Activated naive CD8-positive, alpha-beta T cell treated with anti-CD3 and anti-CD28 coated beads, Interleukin-2, amount 50 U/mL, for 24 hours (primary cell): Measurements from ENCODE around the gene GOLGA5.
"Not testable (repeated sequence)": the region's sequence is repeated elsewhere in the genome, so short reads cannot be mapped to it uniquely, and the experiment has no call there.

ENCODE experiments used
- ATAC-seq: fragments of 150-1000 bp; cut with Tn5 transposase; one replicate; pipeline ENCODE4 v1.10.0; 2021
- DNase-seq: peaks from one replicate; pipeline ENCODE4 v3.0.0; 2021
- H3K27ac Mint-ChIP-seq: one replicate; pipeline ENCODE4 v1.8.0; 2021; ENCODE audit warnings: mild to moderate bottlenecking, mixed read lengths
- H3K27me3 Mint-ChIP-seq: one replicate; pipeline ENCODE4 v1.8.0; 2021; ENCODE audit warnings: mixed read lengths
- H3K36me3 Mint-ChIP-seq: one replicate; pipeline ENCODE4 v1.8.0; 2021; ENCODE audit warnings: low read depth, mixed read lengths
- H3K4me1 Mint-ChIP-seq: one replicate; pipeline ENCODE4 v1.8.0; 2021; ENCODE audit warnings: mixed read lengths
- H3K4me3 Mint-ChIP-seq: one replicate; pipeline ENCODE4 v1.8.0; 2021; ENCODE audit warnings: mild to moderate bottlenecking, moderate library complexity, mixed read lengths
- H3K9me3 Mint-ChIP-seq: one replicate; pipeline ENCODE4 v1.8.0; 2021; ENCODE audit warnings: mixed read lengths

Gene GOLGA5

DNA sequence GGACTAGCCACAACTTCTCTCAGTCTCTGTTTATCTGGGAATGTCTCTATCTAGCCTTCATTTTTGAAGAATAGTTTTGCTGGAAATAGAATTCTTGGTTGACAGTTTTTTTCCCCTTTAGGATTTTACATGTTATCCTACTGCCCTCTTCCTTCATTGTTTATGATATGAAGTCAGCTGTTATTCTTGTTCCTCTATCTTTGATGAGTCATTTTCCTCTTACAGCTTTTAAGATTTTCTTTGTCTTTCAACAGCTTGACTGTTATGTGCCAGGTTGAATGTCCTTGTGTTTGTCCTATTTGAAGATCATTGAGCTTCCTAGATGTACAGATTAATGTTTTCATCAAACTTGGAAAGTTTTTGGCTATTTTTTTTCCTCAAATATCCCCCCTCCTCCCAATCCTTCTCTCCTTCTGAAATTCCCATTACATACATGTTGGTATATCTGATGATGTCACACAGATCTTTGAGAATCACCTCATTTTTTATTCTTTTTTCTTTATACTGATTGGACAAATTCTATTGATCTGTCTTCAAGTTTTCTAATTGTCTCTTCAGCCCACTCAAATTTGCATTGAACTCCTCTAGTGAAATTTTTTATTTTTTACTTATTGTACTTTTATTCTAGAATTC, 4.5 kb upstream of the GOLGA5 start:
- DNase-seq (no peak), ATAC-seq (no peak)
- Mint-ChIP-seq H3K27ac (no peak overlapping the region), H3K9me3 (peaks cover 42% of the 10 kb centered on the region), H3K27me3 (no peaks in the 10 kb centered on the region), H3K4me3 (no peak overlapping the region), H3K36me3 (peaks cover 16% of the 10 kb centered on the region), H3K4me1 (peaks cover 38% of the 10 kb centered on the region)

DNA sequence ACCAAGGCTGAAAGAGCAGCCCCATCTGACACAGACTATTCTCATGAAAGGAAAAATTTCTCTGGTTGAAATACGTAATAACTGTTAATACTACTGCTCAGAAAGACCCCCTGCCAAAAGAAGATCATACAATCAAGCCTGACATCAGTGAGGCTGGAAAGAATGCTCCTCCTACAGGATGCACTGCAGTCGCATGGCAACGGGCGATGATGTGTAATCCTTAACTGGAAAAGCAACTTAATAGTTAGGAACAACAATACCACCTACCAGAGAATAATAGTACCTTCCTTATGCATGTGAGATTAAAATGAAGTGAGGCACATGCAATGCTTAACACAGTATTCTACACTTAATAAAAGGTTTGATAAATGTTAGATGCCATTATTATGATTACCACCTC, 1.2 kb upstream of the GOLGA5 start:
- Mint-ChIP-seq H3K27me3 (no peaks in the 10 kb centered on the region), H3K4me3 (peak overlapping the region; percentile 80), H3K4me1 (peaks cover 35% of the 10 kb centered on the region), H3K27ac (no peak overlapping the region), H3K9me3 (peaks cover 42% of the 10 kb centered on the region), H3K36me3 (peaks cover 25% of the 10 kb centered on the region)
- no peak for DNase-seq
- ATAC-seq, result no peak

DNA sequence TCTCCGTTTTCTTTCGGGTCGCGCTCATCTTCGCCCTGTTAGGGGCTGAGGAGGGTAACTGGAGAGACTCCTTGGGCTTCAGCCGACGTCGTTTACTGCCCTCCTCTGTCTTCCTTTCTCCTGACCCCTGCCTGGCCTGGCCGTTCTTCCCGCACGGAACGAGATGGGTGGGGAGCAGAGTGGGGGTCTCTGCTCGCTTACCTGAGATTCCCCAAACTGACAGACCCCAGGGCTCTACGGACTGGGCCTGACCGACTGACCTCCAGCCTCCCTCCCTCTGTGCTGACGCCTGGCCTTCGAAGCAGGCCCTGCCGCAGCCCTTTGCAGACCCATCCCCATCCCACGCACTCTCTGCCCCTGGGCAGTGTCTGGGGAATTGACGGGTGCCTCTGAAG, 439 bp downstream of the GOLGA5 start:
- Mint-ChIP-seq H3K27me3 (no peaks in the 10 kb centered on the region), H3K4me1 (peaks cover 37% of the 10 kb centered on the region), H3K27ac (peak overlapping the region; percentile 96), H3K4me3 (peak overlapping the region; percentile 99), H3K36me3 (peaks cover 25% of the 10 kb centered on the region), H3K9me3 (peaks cover 32% of the 10 kb centered on the region)
- DNase-seq (peak; percentile 18), ATAC-seq (no peak)

DNA sequence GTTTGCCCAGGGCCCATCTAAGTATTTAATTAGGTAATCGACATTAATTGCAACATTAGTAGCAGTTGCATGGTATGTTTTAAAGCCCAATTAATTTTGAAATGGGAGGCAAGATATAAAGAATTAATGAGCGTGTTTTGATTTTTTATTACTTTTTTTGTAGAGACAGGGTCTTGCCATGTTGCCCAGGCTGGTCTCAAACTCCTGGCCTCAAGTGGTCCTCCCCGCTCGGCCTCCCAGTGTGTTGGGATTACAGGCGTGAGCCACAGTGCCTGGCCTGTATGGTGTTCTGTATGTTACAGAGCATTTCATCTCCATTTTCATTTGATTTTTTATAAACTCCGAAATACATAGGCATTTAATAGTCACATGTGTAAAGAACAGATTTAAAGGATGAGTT, 856 bp downstream of the GOLGA5 start:
- no peak for ATAC-seq
- H3K9me3 Mint-ChIP-seq, result peaks cover 28% of the 10 kb centered on the region
- peak overlapping the region; percentile 99 for H3K4me3 Mint-ChIP-seq

DNA sequence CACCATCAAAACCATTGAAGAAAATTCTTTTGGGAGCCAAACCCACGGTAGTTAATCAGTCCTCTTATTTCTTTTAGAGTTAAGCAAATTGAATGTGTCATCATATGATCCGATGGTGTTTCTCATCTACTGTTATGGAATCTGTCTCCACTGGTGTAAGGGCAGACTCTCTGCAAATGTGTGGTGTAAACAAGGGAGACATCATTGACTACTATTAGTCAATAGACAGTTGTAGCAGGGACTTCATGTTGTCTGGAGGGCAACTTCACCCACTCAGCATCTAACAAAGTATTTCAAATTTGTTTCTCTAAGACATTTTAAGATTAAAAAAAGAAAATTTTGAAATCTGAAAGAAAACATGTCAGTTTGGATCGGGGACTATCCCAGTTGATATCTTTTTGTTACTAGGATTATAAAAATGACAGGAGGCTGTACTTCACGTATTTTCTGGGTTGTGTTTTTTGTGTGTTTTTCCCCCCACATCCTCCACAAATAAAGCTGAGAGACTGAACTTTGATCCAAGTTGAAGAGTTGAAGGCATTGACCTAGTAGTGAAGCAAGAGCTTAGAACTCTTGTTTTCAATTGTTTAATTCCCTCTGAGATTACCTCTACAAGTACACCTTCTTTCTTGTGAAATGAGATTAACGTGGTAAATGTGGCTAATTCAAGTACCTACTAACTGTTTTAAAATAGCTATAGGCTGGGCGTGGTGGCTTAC, 4.0 kb downstream of the GOLGA5 start:
- DNase-seq, result no peak
- no peak overlapping the region for H3K27ac Mint-ChIP-seq
- H3K9me3 Mint-ChIP-seq, result peaks cover 8% of the 10 kb centered on the region
- H3K4me1 Mint-ChIP-seq, result peaks cover 60% of the 10 kb centered on the region
- no peak for ATAC-seq
- H3K36me3 Mint-ChIP-seq, result peaks cover 31% of the 10 kb centered on the region
- H3K4me3 Mint-ChIP-seq, result no peak overlapping the region
- H3K27me3 Mint-ChIP-seq, result no peaks in the 10 kb centered on the region

More for the DNA sequence above, 856 bp downstream of the GOLGA5 start:
- H3K36me3 Mint-ChIP-seq, result peaks cover 25% of the 10 kb centered on the region
- peak overlapping the region; percentile 96 for H3K27ac Mint-ChIP-seq
- H3K4me1 Mint-ChIP-seq, result peaks cover 37% of the 10 kb centered on the region
- DNase-seq, result no peak
- H3K27me3 Mint-ChIP-seq, result no peaks in the 10 kb centered on the region

DNA sequence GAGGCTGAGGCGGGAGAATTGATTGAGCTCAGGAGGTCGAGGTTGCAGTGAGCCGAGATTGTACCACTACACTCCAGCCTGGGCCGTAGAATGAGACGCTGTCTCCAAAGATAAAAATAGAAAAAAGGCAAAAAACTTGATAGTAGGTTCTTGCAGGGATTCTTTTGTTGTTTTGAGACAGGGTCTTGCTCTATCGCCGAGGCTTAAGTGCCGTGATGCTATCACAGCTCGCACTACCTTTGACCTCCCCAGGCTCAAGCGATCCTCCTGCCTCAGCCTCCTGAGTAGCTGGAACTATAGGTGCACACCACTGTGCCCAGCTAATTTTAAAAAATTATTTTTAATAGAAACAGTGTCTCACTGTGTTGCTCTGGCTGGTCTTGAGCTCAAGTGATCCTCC, 4.7 kb downstream of the GOLGA5 start:
- H3K36me3 Mint-ChIP-seq, result peaks cover 32% of the 10 kb centered on the region
- DNase-seq (no peak), ATAC-seq (no peak)
- peaks cover under 1% of the 10 kb centered on the region for H3K9me3 Mint-ChIP-seq
- peaks cover 60% of the 10 kb centered on the region for H3K4me1 Mint-ChIP-seq
- H3K4me3 Mint-ChIP-seq, result no peak overlapping the region
- H3K27ac Mint-ChIP-seq, result no peak overlapping the region
- H3K27me3 Mint-ChIP-seq, result no peaks in the 10 kb centered on the region

DNA sequence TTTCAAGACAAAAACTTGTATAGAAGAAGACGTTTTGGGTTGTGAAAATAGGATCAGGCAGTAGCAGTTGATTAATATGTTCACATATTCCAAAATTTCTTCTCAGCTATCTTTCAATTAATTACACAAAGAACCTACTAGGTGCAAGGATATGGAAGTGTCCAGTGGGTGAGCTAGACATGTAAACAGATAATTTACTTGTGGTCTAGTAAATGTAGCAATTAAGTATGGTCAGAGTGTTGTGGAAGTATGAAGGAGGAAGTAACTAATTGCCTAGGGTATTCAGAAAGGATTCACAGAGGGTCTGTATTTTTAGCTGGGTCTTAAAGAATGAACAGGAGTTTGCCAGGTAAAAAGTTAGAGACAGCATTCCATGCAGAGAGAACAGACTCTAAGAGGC, 5.9 kb downstream of the GOLGA5 start:
- H3K27me3 Mint-ChIP-seq, result no peaks in the 10 kb centered on the region
- DNase-seq (no peak), ATAC-seq (no peak)
- H3K27ac Mint-ChIP-seq, result no peak overlapping the region
- H3K9me3 Mint-ChIP-seq, result no peaks in the 10 kb centered on the region
- H3K4me1 Mint-ChIP-seq, result peaks cover 59% of the 10 kb centered on the region
- peaks cover 36% of the 10 kb centered on the region for H3K36me3 Mint-ChIP-seq
- H3K4me3 Mint-ChIP-seq, result peak overlapping the region; percentile 9

DNA sequence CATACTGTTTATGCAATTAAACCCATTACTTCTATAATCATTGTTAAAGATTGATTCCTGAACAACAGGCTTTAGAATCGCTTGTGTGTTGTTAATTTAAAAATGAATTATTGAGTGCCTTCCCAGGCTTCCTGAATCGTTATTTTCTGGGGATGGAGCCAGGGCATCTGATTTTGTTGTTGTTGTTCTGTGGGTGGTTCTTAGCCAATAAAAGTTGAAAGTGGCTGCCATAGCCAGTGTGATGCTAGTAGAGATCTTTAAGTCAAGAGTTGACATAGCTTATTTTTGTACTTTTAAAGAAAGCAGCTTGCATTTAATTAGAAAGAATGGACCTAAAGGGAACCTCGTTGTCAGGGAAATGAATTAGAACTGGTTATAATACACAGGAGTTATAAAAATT, 6.4 kb downstream of the GOLGA5 start:
- ATAC-seq (no peak), DNase-seq (no peak)
- H3K27me3 Mint-ChIP-seq, result no peaks in the 10 kb centered on the region
- no peaks in the 10 kb centered on the region for H3K9me3 Mint-ChIP-seq
- peaks cover 37% of the 10 kb centered on the region for H3K36me3 Mint-ChIP-seq
- H3K27ac Mint-ChIP-seq, result no peak overlapping the region
- peaks cover 59% of the 10 kb centered on the region for H3K4me1 Mint-ChIP-seq
- no peak overlapping the region for H3K4me3 Mint-ChIP-seq

DNA sequence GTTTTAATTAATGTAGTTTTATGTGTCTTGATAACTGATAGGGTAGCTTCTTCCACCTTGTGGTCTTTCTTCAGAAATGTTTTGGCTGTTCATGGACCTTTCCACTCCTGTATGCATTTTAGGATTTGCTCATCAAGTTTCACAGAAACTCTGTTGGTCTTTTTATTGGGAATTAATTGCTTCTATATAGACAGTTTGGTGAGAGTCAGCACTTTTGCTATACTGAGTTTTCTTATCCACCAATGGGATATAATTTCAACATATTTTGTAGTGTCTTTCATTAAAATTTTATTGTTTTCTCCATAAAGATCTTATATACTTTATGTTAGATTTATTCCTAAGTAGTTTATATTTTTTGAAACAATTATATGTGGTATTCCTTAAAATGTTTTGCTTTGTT, 7.8 kb downstream of the GOLGA5 start:
- Mint-ChIP-seq H3K4me1 (peaks cover 50% of the 10 kb centered on the region), H3K27ac (peak overlapping the region; percentile 5), H3K4me3 (peak overlapping the region; percentile 28), H3K36me3 (peaks cover 39% of the 10 kb centered on the region), H3K27me3 (no peaks in the 10 kb centered on the region), H3K9me3 (no peaks in the 10 kb centered on the region)
- ATAC-seq (no peak), DNase-seq (no peak)

DNA sequence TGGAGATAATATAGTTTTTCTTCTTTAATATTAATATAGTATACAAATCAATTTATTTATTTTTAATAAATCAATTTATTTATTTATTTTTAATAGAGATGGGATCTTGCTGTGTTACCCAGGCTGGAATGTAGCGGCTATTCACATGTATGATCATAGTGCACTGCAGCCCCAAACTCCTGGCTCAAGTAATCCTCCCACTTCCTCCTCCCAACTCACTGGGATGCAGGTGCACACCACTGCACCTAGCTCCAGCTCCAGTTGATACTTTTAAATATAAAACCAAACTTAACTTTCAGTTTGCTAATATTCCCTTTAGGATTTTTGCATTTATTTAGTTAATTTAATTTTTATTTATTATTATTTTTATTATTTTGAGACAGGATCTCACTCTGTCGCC, 8.6 kb downstream of the GOLGA5 start:
- Mint-ChIP-seq H3K4me1 (peaks cover 50% of the 10 kb centered on the region), H3K4me3 (no peak overlapping the region), H3K36me3 (peaks cover 37% of the 10 kb centered on the region), H3K27me3 (no peaks in the 10 kb centered on the region), H3K27ac (no peak overlapping the region), H3K9me3 (no peaks in the 10 kb centered on the region)
- no peak for DNase-seq
- ATAC-seq, result no peak

DNA sequence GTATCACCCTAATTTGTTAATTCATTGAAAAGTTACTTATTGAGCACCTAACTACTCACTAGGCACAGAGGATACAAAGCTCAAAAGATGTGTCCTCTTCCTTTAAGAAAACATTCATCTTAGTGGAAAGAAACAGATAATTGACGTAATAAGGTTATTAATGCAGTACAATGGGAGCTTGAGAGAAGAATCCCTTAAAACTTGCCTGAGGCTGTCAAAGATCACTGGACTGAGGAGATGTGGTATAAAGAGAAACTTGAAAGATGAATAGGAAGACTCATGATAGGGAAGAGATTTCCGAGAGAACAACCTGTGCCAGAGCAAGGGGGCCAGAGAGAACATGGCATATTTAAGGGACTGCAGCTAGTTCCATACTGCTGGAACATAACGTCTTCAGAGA, 19.1 kb downstream of the GOLGA5 start:
- Mint-ChIP-seq H3K4me3 (no peak overlapping the region), H3K4me1 (no peaks in the 10 kb centered on the region), H3K27me3 (no peaks in the 10 kb centered on the region), H3K9me3 (no peaks in the 10 kb centered on the region), H3K36me3 (peaks cover 20% of the 10 kb centered on the region), H3K27ac (no peak overlapping the region)
- ATAC-seq (no peak), DNase-seq (no peak)

DNA sequence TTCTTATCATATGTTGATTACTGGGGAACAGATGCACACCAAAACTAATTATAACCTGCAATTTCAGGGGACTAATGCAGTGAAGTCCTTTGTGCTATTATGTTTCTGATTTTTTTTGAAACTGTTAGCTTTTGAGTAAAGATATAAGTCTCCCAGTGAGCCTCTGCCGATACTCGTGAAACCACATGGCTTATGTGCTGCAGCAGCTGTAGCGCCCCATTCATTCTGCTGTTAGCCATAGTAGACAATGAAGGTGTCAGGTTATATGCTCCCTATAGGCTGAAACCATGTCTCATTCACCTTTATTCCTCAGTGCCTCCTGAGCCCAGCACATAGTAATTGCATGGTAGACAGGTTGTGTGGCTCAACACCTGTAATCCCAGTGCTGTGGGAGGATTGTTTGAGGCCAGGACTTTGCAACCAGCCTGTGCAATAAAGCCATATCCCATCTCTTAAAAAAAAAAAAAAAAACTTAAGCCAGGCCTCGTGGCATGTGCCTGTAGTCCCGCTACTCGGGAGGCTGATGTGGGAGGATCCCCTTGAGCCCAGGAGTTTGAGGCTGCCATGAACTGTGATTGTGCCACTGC, 25.0 kb downstream of the GOLGA5 start:
- no peaks in the 10 kb centered on the region for H3K27me3 Mint-ChIP-seq
- ATAC-seq (no peak), DNase-seq (no peak)
- H3K9me3 Mint-ChIP-seq, result no peaks in the 10 kb centered on the region
- no peak overlapping the region for H3K27ac Mint-ChIP-seq
- H3K36me3 Mint-ChIP-seq, result peaks cover 20% of the 10 kb centered on the region
- H3K4me1 Mint-ChIP-seq, result no peaks in the 10 kb centered on the region
- H3K4me3 Mint-ChIP-seq, result no peak overlapping the region

DNA sequence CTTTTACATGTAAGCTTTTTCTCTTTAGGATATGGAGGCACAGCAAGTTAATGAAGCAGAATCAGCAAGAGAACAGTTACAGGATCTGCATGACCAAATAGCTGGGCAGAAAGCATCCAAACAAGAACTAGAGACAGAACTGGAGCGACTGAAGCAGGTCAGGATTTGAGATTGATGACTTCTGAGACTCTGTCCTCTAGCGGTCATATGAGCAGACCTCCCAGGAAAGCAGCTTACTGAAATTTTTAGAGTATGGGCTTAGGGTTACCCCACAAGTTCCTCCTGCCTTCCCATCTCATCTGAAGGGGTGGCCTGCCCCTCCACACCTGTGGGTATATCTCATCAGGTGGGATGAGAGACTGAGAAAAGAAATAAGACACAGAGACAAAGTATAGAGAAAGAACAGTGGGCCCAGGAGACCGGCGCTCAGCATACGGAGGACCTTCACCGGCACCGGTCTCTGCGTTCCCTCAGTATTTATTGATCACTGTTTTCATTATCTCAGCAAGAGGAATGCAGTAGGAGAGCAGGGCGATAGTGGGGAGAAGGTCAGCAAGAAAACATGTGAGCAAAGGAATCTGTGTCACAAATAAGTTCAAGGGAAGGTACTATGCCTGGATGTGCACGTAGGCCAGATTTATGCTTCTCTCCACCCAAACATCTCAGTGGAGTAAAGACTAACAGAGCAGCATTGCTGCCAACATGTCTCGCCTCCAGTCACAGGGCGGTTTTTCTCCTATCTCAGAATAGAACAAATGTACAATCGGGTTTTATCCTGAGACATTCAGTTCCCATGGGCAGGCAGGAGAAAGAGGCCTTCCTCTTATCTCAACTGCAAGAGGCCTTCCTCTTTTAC, 25.8 kb downstream of the GOLGA5 start:
- peaks cover 24% of the 10 kb centered on the region for H3K36me3 Mint-ChIP-seq

DNA sequence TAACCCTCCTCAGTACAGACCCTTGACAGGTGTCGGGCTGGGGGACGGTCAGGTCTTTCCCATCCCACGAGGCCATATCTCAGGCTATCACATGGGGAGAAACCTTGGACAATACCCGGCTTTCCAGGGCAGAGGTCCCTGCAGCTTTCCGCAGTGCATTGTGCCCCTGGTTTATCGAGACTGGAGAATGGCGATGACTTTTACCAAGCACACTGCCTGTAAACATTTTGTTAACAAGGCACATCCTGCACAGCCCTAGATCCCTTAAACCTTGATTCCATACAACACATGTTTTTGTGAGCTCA, 26.4 kb downstream of the GOLGA5 start:
- DNase-seq, result not testable (repeated sequence)

More for the DNA sequence above, 25.8 kb downstream of the GOLGA5 start:
- not testable (repeated sequence) for H3K4me3 Mint-ChIP-seq, DNase-seq, H3K27me3 Mint-ChIP-seq, ATAC-seq, H3K27ac Mint-ChIP-seq, H3K4me1 Mint-ChIP-seq, H3K9me3 Mint-ChIP-seq

More for the DNA sequence above, 26.4 kb downstream of the GOLGA5 start:
- not testable (repeated sequence) for H3K4me1 Mint-ChIP-seq, H3K4me3 Mint-ChIP-seq, H3K27ac Mint-ChIP-seq, H3K27me3 Mint-ChIP-seq, H3K9me3 Mint-ChIP-seq, ATAC-seq
- peaks cover 22% of the 10 kb centered on the region for H3K36me3 Mint-ChIP-seq
